NCI-H2196 treated with DMSO at 0.1 percent for 48 hours (cell line): Measurements from ENCODE around the gene ICE2.

Source experiments
- DNase-seq: peaks from one replicate; lab custom pipeline; 2025; ENCODE audit not compliant: unreplicated experiment; lab: John Stamatoyannopoulos, UW

ICE2 gene

GRCh38 chr15:60494108-60494507 is 15.2 kb upstream of the ICE2 start:
- no peak for DNase-seq

GRCh38 chr15:60493166-60493565 is 14.2 kb upstream of the ICE2 start:
- DNase-seq: no peak

DNA sequence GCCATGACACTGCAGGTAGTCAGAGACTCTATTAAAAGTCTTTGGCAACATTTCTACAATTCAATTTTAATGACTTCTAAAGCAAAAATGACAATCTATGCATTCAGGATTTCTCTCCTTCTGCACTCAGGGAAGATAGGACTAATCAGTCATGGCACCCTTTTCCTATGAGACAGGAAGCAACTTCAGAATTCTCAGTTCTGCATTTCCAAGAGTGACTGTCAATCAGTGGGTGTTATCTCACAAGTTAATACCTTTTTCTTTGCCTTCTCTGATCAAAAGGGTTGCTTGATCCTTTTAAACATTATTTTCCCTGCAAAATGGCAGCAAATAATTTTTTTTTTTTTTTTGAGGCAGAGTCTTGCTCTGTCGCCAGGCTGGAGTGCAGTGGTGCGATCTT is 7.8 kb upstream of the ICE2 start:
- DNase-seq: no peak

DNA sequence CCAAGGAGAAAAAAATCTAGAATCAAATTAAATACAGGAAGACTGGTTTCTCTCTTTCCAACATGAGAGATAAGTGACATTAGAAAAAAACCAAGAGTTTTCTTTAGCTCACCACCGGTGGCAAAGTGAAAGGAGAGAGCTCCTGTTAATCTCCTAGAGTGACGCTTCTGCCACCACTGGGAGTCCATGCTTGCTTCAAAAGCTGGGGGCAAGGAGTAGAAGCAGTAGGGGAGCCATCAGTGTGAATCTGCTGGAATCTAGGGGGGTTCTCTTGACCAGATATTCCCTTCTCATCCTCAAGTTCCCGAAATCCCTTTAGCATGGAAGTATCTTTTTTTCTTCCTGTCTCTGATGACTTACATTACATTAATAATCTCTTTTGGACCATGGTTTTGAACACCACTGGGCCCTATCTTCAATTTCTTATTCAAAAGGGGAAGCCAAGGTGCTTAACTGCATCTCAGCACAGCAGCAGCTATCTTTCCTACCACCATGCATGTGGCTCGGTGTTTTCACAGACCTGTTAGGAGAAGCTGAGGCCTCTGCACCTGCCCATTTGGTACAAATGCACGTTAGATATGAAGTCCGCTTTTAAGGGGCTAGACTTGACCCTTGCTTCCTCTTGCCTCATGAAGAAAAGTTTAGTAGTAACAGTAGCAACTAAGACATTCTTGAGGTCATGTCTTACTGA is 6.6 kb upstream of the ICE2 start:
- DNase-seq: no peak

DNA sequence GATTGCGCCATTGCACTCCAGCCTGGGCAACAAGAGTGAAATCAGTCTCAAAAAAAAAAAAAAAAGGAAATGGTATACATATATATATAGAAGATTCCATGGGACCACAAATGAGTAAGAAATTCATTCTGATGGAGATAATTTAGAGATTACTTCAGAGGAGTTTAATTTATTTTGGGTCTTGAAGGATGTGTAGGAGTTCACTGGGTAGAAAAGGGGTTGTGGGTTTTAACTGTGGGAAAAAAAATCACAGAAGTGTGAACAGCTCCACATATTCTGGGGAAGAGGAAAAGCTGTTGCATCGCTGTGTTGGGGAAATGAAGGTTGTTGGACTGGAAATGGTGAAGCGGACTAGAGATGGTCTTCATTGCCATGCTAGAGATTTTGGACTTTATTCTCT is 4.1 kb upstream of the ICE2 start:
- no peak for DNase-seq

DNA sequence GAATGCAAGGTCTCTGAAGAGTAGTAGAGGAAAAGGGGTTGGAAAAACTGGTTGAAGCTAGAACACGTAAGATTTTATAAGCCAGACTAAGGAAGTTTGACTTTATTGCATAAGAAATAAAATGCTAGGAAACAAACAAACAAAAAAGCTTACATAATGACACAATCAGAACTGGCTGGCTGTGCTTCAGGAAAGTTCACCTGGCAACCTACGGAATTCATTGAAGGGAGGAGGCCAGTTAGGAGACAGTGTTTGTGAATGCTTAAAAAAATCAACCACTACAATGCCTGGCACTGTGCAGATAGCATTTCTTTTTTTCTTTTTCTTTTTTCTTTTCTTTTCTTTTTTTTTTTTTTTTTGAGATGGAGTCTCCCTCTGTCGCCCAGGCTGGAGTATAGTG is 1.9 kb upstream of the ICE2 start:
- no peak for DNase-seq

DNA sequence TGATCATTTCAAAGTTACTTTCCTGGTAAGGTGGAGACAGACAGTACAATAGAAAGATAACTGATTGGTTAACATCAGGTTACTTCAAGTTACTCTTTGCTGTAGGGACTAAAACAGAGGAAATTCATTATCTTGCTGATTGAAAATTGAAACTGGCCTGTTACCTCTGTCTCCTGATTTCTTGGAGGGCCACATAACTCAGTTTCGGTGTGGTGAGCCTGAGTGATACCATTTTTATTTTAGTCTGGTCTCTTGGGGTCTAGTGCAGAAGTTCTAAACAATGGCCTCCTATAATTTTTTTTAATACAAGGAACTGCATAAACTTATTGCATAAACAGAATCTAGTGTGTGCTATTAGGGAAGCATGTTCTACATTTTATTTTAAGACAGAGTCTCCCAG is 1.2 kb upstream of the ICE2 start:
- DNase-seq: no peak

DNA sequence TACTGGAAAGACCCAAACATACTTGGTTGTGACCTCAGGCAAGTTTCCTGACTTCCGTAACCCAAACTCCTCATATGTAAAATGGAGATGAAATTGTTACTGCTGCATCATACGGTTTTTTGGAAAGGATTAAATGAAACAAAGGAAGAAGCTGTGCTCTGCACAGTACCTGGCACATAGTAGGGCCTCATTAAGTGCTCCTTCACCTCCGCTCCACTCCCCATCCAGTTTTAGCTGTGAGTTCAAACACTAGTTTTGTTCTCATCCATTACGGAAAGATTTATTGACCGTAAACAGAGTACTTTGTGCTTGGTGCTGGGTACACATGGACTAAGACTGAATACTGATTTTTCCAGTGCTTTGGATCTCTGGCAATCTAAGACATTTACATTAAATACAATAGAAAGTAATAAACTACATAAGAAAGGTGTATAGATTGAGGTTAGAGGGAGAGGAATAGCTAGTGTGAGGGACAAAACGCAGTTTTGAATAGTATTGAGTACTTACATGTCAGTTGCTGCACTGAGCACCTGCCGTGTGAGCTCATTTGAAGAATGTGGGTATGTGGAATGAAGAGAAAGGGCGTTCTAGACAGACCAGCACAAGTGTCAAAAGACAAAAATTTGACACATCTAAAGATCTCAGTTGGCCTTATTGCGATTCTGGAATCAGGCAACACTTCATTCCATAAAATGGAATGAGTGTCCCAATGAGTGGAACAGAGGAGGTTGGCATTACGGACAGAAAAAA is 594 bp upstream of the ICE2 start:
- no peak for DNase-seq

DNA sequence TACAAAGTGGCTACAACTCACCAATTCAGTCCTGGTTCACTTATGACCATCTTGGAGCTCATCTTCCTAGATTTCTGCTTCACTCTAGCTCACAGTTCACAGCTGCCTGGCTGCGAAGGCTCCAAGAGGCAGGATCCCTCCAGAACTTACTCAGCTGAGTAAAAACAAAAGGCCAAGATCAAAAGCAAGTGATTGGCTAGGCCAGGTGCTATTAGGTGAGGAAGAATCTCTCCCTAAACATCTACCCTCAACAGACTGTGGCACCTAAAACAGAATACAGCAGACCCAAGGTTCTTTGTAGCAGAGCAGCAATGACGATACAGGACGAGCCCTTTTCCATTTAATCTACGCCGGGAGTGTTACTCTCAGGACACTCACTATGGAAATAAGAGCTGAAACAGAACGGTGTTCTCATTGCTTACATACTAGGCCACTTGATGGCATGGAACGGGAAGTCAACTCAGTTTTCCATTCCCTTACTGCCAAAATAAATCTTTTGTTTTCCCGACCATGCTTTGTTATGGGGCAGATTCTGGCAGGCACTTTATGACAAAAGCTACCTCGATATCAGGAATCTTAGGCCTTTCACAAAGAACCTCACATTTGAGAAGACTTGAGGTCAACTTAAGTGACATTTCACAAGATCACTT is 901 bp downstream of the ICE2 start:
- no peak for DNase-seq

- DNase-seq: no peak
Observed at GRCh38 chr15:60477164-60477563, 1.8 kb downstream of the ICE2 start.

DNA sequence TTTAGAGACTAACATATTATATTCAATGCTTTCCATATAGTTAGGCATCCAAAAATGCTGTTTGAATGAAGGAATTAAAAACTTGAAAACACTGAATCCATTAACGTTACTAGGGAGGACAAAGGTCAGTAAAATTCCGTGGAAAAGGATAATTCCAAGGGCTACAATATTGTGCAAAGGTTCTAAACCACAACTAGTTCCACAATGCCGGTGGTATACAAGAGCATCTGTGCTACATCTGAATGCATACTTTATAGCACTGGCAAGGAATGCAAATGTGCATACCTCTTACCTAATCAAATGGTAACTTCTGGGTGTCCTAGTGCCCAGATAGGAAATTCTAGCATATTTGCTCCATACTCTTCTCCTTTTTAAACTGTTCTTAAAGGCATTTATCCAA is 2.2 kb downstream of the ICE2 start:
- no peak for DNase-seq

GRCh38 chr15:60473135-60473534 is 5.8 kb downstream of the ICE2 start:
- no peak for DNase-seq

- DNase-seq: no peak
Observed at GRCh38 chr15:60471314-60471713, 7.6 kb downstream of the ICE2 start.

DNA sequence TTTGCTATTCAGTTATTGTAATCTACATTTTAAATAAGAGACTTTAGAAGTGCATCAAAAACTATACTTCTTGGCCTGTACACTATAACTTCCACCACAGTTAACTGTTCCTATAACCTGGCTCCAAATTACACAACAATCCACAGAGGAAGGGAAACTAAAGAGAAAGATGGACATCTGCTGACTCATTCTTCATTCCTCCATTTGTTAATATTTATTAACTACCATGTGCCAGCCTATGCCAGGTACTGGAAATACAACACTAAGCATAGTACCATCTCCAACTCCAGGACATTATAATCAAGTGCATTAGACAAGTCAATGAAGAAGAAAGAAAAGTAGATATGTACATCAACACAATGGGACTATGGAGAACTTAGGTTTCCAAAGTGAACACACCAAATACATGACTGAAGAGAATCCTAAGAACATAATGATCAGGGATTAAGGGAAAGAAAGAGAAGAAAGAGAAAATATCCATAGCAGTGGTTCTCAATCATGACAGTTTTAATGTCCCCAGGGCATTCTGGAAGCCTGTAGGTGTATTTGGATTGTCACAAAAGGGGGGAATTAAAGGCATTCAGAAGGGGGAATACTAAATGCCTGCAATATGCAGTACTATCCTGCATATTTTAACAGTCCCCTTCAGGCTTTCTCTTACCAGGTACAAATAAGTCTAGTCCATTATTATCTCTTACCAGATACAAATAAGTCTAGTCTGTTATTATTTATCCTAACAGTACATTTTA is 8.9 kb downstream of the ICE2 start:
- no peak for DNase-seq

GRCh38 chr15:60464836-60465630 is 13.9 kb downstream of the ICE2 start:
- DNase-seq: no peak

- DNase-seq: no peak
Observed at GRCh38 chr15:60462027-60462426, 16.9 kb downstream of the ICE2 start.

DNA sequence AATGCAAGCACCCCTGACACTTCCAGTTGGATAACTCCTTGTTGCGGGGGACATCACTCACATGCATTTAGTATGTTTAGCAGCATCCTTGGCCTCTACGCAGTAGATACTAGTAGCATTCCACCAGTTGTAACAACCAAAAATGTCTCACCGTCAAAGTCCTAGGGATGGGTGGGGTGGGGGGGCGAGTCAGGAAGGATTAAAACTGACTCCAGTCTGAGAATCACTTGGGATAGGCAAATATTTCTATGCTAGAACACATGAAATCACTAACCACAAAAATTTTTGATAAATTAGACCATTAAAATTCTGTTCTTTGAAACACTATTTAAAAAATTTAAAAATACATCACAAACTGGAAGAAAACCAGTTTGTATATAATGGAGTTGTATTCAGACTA is 18.0 kb downstream of the ICE2 start:
- DNase-seq: no peak

GRCh38 chr15:60458721-60459120 is 20.2 kb downstream of the ICE2 start:
- DNase-seq: no peak

DNA sequence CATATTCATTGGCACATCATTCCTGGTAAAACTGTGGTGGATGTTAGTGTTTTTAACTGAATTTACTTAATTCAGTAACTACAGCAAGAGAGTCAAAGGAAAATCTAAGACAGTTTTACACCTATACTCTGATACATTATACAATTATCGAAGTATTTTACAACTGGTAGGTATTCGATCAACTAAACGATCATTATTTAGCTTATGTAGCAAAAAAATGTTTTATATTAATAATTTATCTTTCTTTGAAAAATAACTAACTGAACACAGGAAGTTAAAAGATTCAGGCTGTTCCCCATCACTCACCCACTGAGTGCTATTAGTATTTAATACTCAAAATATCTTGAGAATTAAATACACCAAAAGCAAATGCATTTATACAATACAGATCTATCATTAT is 21.0 kb downstream of the ICE2 start:
- no peak for DNase-seq

GRCh38 chr15:60454824-60455223 is 24.1 kb downstream of the ICE2 start:
- no peak for DNase-seq
